Heart left ventricle (tissue), 16 donors: ENCODE measurements around the gene TPRG1. TPM values are rescaled to one million over a fixed set of nuclear protein-coding genes. Genes with fewer than 3 reads are reported as not detected.

Experiments used
- ATAC-seq, 4 donors: fragments of 200-7000 bp; cut with Tn5 transposase; one replicate each; pipeline ENCODE4 v1.9.1; 2020 to 2022; ENCODE audit warnings: moderate library complexity in 4 of 4, mild to moderate bottlenecking in 3 of 4, moderate number of reproducible peaks in 1 of 4
- DNase-seq, 5 donors: peaks; one replicate each; pipeline ENCODE4 v3.0.0-alpha.2; 2020
- H3K27ac ChIP-seq, 12 donors: fragments of 200-600 bp; sonication (generic) in 4 of 12; one replicate each; pipeline versions ENCODE4 v1.5.0 to v1.8.0; 2016 to 2022; ENCODE audit warnings: mild to moderate bottlenecking in 2 of 12
- H3K27me3 ChIP-seq, 9 donors: fragments of 200-600 bp; sonication (generic) in 2 of 9; one replicate each; pipeline versions ENCODE4 v1.5.1 to v1.8.0; 2016 to 2022; ENCODE audit warnings: mild to moderate bottlenecking in 3 of 9
- H3K36me3 ChIP-seq, 9 donors: fragments of 200-600 bp; sonication (generic) in 2 of 9; one replicate each; pipeline versions ENCODE4 v1.5.0 to v1.8.0; 2018 to 2022; ENCODE audit warnings: mild to moderate bottlenecking in 2 of 9
- H3K4me1 ChIP-seq, 12 donors: fragments of 200-600 bp; sonication (generic) in 4 of 12; one replicate each; pipeline versions ENCODE4 v1.5.0 to v1.8.0; 2016 to 2022; ENCODE audit warnings: mild to moderate bottlenecking in 3 of 12
- H3K4me3 ChIP-seq, 12 donors: fragments of 200-600 bp; sonication (generic) in 4 of 12; one replicate each; pipeline versions ENCODE4 v1.5.0 to v1.8.0; 2017 to 2022; ENCODE audit warnings: mild to moderate bottlenecking in 9 of 12, moderate library complexity in 4 of 12
- H3K9me3 ChIP-seq, 12 donors: fragments of 200-600 bp; sonication (generic) in 4 of 12; one replicate each; pipeline versions ENCODE4 v1.5.0 to v1.8.0; 2016 to 2022; ENCODE audit warnings: mild to moderate bottlenecking in 1 of 12
- POLR2A ChIP-seq, 2 donors: fragments of 450-650 bp; IDR thresholded peaks; one replicate each; pipeline ENCODE4 v1.6.1; 2017; ENCODE audit warnings: antibody characterized with exemption in 2 of 2, mild to moderate bottlenecking in 2 of 2, moderate library complexity in 2 of 2
- WGBS, 4 donors: extraction: QIAGEN DNeasy Blood & Tissue Kit in 2 of 4; methylation state at CpG; one replicate each; pipeline versions ENCODE4 v1.1.5 to v1.1.7; 2013 to 2018; 5-methylcytosine and 5-hydroxymethylcytosine counted together
- intact Hi-C, 10 donors: fragments of 100-400 bp; cut with DNase I; formaldehyde crosslinking; loops; one replicate each; pipeline versions ENCODE4 v1.11.1 to v1.14.2; 2022
- polyA plus RNA-seq, 2 donors: library from polyadenylated mRNA; stranded (reverse); fragments of 200-250 nt; gene quantifications; one replicate each; pipeline ENCODE4 v1.2.3, GENCODE V29; 2013
- total RNA-seq, 9 donors: library from RNA; depleted of rRNA in 2 of 9; stranded (reverse); fragments of >200 nt in 2 of 9; fragmentation: NEBNext Ultra II Directional in 3 of 9; extraction: Animal tissue kit (Norgen Biotek cat#: 25700) in 3 of 9; gene quantifications; one replicate each; pipeline versions ENCODE4 v1.1.0 to v1.2.4, GENCODE V29; 2016 to 2023
- TF ChIP-seq, protein P1 (sequence below), 12 donors: fragments of 200-600 bp; sonication (generic) in 4 of 12; IDR thresholded peaks; one replicate each; pipeline versions ENCODE4 v1.5.0 to v1.8.0; 2018 to 2022; ENCODE audit warnings: antibody characterized with exemption in 12 of 12, mild to moderate bottlenecking in 5 of 12
- donor health status: ischemic (EF 13 %, LVEDD 7.1; RV severe dilation, severe dysfunction).
- donor health status: healthy with polysubstance abuse.
- donor health status: DM: no; HTN: yes; CAD: no.
- donor health status: DM: no; HTN: no; CAD: no.
- donor health status: ischemic (EF 25% LVEDD 6.9; RV normal size, moderate dysfunction).
- donor health status: ischemic (EF 25% LVEDD 5.7; RV mildly dilated, moderate dysfunction).
- donor health status: healthy.
- donor health status: DM: yes; HTN: yes; CAD: no.
- donor health status: ischemic (EF 35%, LVEDD 5.7; RV mildly dilated, moderate dysfunction).
- donor health status: nonischemic (EF 11% LVEDD 7.7; RV severe dilation, severe dysfunction).
- donor health status: DM: yes; HTN: yes; CAD: no.
- donor health status: PGD.
- donor health status: ischemic (EF 29% LVEDD 5.4; RV normal size, mild dysfunction).
- donor health status: nonischemic (EF 23%, LVEDD 6.1; RV moderate dilation, normal function).

Gene TPRG1
- total and polyA plus RNA-seq, 11 donors, result 0.13 to 9.5 (median 1.2) TPM

- TF ChIP-seq, protein P1, sequence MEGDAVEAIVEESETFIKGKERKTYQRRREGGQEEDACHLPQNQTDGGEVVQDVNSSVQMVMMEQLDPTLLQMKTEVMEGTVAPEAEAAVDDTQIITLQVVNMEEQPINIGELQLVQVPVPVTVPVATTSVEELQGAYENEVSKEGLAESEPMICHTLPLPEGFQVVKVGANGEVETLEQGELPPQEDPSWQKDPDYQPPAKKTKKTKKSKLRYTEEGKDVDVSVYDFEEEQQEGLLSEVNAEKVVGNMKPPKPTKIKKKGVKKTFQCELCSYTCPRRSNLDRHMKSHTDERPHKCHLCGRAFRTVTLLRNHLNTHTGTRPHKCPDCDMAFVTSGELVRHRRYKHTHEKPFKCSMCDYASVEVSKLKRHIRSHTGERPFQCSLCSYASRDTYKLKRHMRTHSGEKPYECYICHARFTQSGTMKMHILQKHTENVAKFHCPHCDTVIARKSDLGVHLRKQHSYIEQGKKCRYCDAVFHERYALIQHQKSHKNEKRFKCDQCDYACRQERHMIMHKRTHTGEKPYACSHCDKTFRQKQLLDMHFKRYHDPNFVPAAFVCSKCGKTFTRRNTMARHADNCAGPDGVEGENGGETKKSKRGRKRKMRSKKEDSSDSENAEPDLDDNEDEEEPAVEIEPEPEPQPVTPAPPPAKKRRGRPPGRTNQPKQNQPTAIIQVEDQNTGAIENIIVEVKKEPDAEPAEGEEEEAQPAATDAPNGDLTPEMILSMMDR (IDR thresholded peaks at IDR 0.05), result no peak
- TF ChIP-seq POLR2A (IDR thresholded peaks at IDR 0.05), result no peak
- H3K27me3 ChIP-seq, result no peaks in the 10 kb centered on the region
- 61 to 65% (median 63%) methylated on average over 3 of the region's 3 CpGs for WGBS, 4 donors
- no peak overlapping the region for H3K4me3 ChIP-seq
- DNase-seq (no peak), ATAC-seq (no peak)
- H3K9me3 ChIP-seq, result no peaks in the 10 kb centered on the region
- no peak overlapping the region for H3K27ac ChIP-seq
- H3K36me3 ChIP-seq, result no peaks in the 10 kb centered on the region
- intact Hi-C loops, result no loop called here
- H3K4me1 ChIP-seq, result no peaks in the 10 kb centered on the region
Observed at GRCh38 chr3:189225431-189225830, 53.7 kb downstream of the TPRG1 start.

DNA sequence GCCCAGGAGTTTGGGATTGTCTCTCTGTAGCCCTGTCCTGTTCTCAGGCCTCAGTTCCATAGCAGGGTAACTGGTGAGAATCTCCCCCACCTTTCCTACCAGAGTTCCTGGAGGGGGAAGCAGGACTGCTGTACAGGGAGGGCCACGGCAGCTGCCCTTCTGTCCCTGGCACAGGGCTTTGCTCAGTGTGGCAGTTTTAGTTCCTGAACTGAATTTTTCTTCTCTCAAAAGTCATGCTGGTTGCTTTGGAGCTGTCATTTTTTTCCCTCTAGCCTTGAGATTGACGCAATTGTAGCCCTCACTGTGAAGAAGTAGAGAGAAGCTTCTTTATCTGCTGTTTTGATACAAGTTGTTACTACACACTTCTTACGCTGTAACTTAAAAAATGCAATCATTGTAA is 55.5 kb downstream of the TPRG1 start:
- no peak for TF ChIP-seq POLR2A (IDR thresholded peaks at IDR 0.05)
- TF ChIP-seq, protein P1 (IDR thresholded peaks at IDR 0.05), result no peak
- no peak for DNase-seq
- H3K27ac ChIP-seq, result no peak overlapping the region
- no peaks in the 10 kb centered on the region for H3K36me3 ChIP-seq
- intact Hi-C loops, result no loop called here
- no peak for ATAC-seq
- WGBS, 4 donors, result 82 to 94% (median 86%) methylated on average over 3 of the region's 3 CpGs
- no peak overlapping the region for H3K4me3 ChIP-seq
- no peaks in the 10 kb centered on the region for H3K9me3 ChIP-seq
- H3K4me1 ChIP-seq, result peaks cover 0 to under 1% (median 0%) of the 10 kb centered on the region in 12 donors
- no peaks in the 10 kb centered on the region for H3K27me3 ChIP-seq

DNA sequence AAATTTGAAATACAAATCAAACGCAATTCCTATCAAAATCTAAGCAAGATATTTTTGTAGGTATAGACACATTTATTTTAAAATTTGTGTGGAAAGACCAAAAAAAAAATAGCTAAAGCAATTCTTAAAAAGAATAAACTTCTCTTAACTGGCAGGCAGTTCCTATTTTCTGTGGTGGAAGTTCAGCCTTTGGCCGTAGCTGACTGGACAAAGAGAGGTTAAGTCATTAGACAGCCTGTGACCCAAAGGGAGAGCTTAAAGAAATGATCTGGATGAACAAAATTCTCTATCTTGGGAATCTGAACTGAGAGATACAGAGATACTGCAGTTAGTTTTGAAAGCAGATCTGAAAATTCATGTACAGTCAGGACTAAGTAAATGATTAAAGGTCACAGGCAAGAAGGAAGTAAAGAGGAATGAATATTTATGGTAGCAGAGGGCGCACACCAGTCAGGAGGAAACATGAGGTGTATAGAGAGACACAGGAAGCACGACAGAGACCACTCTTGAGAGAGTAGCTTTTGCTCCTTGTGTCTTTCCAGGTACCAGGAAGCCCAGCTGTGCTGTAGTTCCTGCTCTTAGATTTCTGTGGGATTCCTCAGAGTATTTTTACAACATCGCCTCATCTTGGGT is 57.5 kb downstream of the TPRG1 start:
- H3K4me3 ChIP-seq, result no peak overlapping the region
- H3K9me3 ChIP-seq, result no peaks in the 10 kb centered on the region
- H3K4me1 ChIP-seq, result peaks cover 0 to 7% (median 0%) of the 10 kb centered on the region in 12 donors
- H3K36me3 ChIP-seq, result no peaks in the 10 kb centered on the region
- DNase-seq (no peak), ATAC-seq (no peak)
- TF ChIP-seq, protein P1 (IDR thresholded peaks at IDR 0.05), result no peak
- no peak for TF ChIP-seq POLR2A (IDR thresholded peaks at IDR 0.05)
- intact Hi-C loops, result no loop called here
- WGBS, 4 donors, result 66 to 73% (median 68%) methylated on average over 5 of the region's 5 CpGs
- no peak overlapping the region for H3K27ac ChIP-seq
- H3K27me3 ChIP-seq, result no peaks in the 10 kb centered on the region

DNA sequence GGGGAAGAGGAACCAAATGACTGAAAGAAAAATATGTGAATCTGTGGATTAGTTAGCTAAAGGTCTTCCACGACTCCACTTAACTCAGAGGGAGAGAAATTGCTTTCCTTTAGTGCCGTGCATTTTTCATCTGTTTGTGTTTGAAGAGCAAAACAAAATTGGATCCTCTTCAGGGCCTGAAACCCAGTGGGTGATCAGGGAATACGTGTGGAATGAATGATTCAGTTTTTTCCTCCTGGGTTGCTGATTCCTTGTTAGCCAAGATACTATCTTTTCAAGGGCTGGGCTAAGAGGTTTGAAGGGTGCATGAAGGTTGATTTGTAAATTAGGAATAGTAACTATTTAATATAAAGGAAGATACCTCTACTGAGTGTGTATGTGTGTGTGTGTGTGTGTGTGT is 61.0 kb downstream of the TPRG1 start:
- no peak for TF ChIP-seq POLR2A (IDR thresholded peaks at IDR 0.05)
- TF ChIP-seq, protein P1 (IDR thresholded peaks at IDR 0.05), result no peak
- intact Hi-C loops, result loop anchor here in 5 of 10 donors (2.0 to 10.0 kb wide), 4 partner anchors 278 to 1498 kb away; no protein-coding TSS in a partner anchor
- Histone ChIP-seq H3K27ac (no peak overlapping the region), H3K4me3 (no peak overlapping the region), H3K27me3 (no peaks in the 10 kb centered on the region), H3K9me3 (no peaks in the 10 kb centered on the region), H3K36me3 (no peaks in the 10 kb centered on the region), H3K4me1 (peaks cover 0 to 12% (median 0%) of the 10 kb centered on the region in 12 donors)
- 60 to 70% (median 62%) methylated on average over 3 of the region's 3 CpGs for WGBS, 4 donors
- DNase-seq (no peak), ATAC-seq (peak in 1 of 4 donors; percentile 9)
